ENCODE measurements around the gene LYZL1. TPM values are rescaled to one million over a fixed set of nuclear protein-coding genes. Genes with fewer than 3 reads are reported as not detected.

The LYZL1 gene
- total and polyA plus RNA-seq, 12 donors, result not detected

DNA sequence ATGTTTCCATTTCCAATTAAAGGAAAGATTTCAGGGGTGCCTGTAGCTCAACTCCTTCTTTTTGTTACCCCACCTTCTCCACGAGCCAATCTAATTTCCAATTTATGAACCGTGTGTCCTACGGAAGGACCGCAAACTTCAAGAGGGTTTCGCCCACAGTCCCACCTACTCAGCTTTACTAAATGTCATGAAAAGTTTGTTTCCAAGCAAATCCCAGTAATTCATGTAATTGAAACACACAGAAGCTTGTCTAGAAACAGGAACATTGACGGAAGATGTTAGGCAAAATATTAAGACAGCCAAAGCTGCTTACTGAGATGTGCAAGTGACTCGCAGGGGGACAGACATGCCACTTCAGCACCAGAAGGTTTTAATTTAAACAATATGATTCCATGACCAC, 32.9 kb upstream of the LYZL1 start:
- Histone ChIP-seq H3K4me3 (no peak overlapping the region), H3K27me3 (no peaks in the 10 kb centered on the region), H3K9me3 (peaks cover 0 to 5% (median 0%) of the 10 kb centered on the region in 11 donors), H3K36me3 (no peaks in the 10 kb centered on the region), H3K27ac (no peak overlapping the region), H3K4me1 (peaks cover 5 to 41% (median 25%) of the 10 kb centered on the region in 9 donors)
- TF ChIP-seq, protein P1, sequence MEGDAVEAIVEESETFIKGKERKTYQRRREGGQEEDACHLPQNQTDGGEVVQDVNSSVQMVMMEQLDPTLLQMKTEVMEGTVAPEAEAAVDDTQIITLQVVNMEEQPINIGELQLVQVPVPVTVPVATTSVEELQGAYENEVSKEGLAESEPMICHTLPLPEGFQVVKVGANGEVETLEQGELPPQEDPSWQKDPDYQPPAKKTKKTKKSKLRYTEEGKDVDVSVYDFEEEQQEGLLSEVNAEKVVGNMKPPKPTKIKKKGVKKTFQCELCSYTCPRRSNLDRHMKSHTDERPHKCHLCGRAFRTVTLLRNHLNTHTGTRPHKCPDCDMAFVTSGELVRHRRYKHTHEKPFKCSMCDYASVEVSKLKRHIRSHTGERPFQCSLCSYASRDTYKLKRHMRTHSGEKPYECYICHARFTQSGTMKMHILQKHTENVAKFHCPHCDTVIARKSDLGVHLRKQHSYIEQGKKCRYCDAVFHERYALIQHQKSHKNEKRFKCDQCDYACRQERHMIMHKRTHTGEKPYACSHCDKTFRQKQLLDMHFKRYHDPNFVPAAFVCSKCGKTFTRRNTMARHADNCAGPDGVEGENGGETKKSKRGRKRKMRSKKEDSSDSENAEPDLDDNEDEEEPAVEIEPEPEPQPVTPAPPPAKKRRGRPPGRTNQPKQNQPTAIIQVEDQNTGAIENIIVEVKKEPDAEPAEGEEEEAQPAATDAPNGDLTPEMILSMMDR (IDR thresholded peaks at IDR 0.05), result no peak
- intact Hi-C loops (cut with DNase I), result no loop called here
- ATAC-seq (no peak), DNase-seq (no peak)
- WGBS, 2 donors, result 79 to 86% methylated on average over 7 of the region's 7 CpGs

DNA sequence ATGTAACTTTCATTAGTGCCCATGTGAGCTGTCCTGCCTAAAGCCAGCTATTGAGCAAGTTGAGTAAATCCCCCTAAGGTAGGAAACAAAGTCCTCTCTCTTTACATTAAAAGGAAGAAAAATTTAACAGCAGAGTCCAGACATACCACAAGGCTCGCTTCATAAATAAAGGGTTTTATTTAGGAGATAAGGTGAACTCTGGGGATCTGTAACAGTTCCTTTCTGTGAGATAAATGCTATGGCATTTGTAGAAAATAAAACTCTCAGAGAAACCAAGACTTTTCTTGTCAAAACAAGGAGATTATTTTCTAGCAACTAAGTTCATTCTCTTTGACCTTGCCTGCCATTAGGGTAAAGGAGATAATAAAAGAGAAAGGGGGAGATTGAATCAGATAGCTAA, 32.3 kb upstream of the LYZL1 start:
- no peaks in the 10 kb centered on the region for H3K27me3 ChIP-seq
- no peak overlapping the region for H3K4me3 ChIP-seq
- H3K36me3 ChIP-seq, result no peaks in the 10 kb centered on the region
- TF ChIP-seq, protein P1 (IDR thresholded peaks at IDR 0.05), result no peak
- DNase-seq (no peak), ATAC-seq (no peak)
- H3K4me1 ChIP-seq, result peaks cover 5 to 41% (median 25%) of the 10 kb centered on the region in 9 donors
- peak overlapping the region in 1 of 10 donors; percentile 54 for H3K27ac ChIP-seq
- intact Hi-C loops (cut with DNase I), result no loop called here
- peaks cover 0 to 5% (median 0%) of the 10 kb centered on the region in 11 donors for H3K9me3 ChIP-seq
- WGBS, 2 donors, result 26 to 56% methylated on average over 1 of the region's 1 CpG

DNA sequence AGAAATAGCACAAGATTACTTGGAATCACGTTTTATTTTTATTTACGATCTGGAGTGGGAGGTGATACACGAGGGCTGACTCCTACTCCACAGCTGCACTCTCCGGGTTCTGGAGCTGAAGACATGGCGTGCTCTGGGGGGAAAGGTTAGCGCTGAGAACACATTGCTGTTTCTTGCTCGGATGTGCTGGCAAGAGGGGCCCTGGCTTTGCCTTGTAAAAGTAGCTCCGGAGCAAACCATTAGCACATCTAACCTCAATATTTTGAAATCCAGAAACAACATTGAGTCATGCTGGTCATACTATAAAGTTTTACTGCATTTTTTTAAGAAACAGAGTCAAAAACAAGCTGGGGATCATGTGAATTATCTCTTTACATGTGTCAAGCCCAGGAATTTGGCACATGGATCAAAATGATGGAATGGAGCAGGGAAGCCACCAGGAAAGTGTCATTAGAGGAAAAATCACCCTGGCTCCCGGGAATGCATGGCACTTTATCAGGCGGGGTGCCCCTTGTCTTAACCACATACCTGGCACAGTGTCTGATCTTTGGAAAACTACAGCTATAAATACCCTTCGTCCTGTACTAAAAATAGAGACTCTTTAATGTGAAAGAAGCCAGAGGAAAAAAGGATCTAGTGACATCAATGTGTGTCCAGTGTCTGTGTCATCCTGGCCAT, 31.6 kb upstream of the LYZL1 start:
- Histone ChIP-seq H3K9me3 (peaks cover 0 to 5% (median 0%) of the 10 kb centered on the region in 11 donors), H3K27me3 (no peaks in the 10 kb centered on the region), H3K36me3 (no peaks in the 10 kb centered on the region), H3K4me1 (peaks cover 5 to 41% (median 25%) of the 10 kb centered on the region in 9 donors), H3K27ac (peak overlapping the region in 8 of 10 donors; percentile 1 to 72 (median 36)), H3K4me3 (no peak overlapping the region)
- intact Hi-C loops (cut with DNase I), result no loop called here
- peak; percentile 46 to 89 (median 86) for ATAC-seq
- TF ChIP-seq, protein P1 (IDR thresholded peaks at IDR 0.05), result no peak
- peak; percentile 20 to 27 for DNase-seq
- 18% methylated on average over 11 of the region's 11 CpGs for WGBS, 2 donors

- 33 to 37% methylated on average over 3 of the region's 3 CpGs for WGBS, 2 donors
- DNase-seq (no peak), ATAC-seq (no peak)
- no peak overlapping the region for H3K4me3 ChIP-seq
- H3K9me3 ChIP-seq, result peaks cover 0 to 5% (median 0%) of the 10 kb centered on the region in 11 donors
- no peaks in the 10 kb centered on the region for H3K27me3 ChIP-seq
- intact Hi-C loops (cut with DNase I), result no loop called here
- H3K4me1 ChIP-seq, result peaks cover 5 to 40% (median 25%) of the 10 kb centered on the region in 9 donors
- H3K27ac ChIP-seq, result peak overlapping the region in 7 of 10 donors; percentile 1 to 72 (median 37)
- no peaks in the 10 kb centered on the region for H3K36me3 ChIP-seq
- TF ChIP-seq, protein P1 (IDR thresholded peaks at IDR 0.05), result no peak
Measured at GRCh38 chr10:29257784-29258135, 31.1 kb upstream of the LYZL1 start.
